PC-3 (cell line): ENCODE data around the gene GPR25. TPM values are rescaled to one million over a fixed set of nuclear protein-coding genes. Genes with fewer than 3 reads are reported as not detected.

Experiments
- ATAC-seq: fragments of 200-7000 bp; cut with Tn5 transposase; 2 replicates; pipeline ENCODE4 v1.9.1; 2020; ENCODE audit warnings: mild to moderate bottlenecking, moderate library complexity
- Bru-seq: library from RNA; stranded (reverse); fragments of 400-500 nt; gene quantifications from one replicate; lab custom pipeline; 2021; lab: Mats Ljungman, UMichigan
- BruChase-seq, 2 experiments: library from RNA; stranded (reverse); fragments of 400-500 nt; gene quantifications; one replicate each; lab custom pipeline; 2021; lab: Mats Ljungman, UMichigan
- BruUV-seq: library from RNA; stranded (reverse); fragments of 400-500 nt; replicated peaks from 2 replicates; lab custom pipeline; 2021; lab: Mats Ljungman, UMichigan
- CTCF ChIA-PET: fragments of 300-600 bp; sonication (Branson Sonifier 250); formaldehyde crosslinking; loops from one replicate; lab custom pipeline; 2022; ENCODE audit warnings: antibody characterized with exemption; lab: Charles Lee
- POLR2A ChIA-PET: fragments of 300-600 bp; sonication (Branson Sonifier 250); formaldehyde crosslinking; loops from one replicate; lab custom pipeline; 2022; ENCODE audit warnings: antibody characterized with exemption; ENCODE audit not compliant: unreplicated experiment; lab: Charles Lee
- DNase-seq: peaks from one replicate; pipeline ENCODE4 v3.0.0-alpha.2; 2015
- H2AFZ ChIP-seq: fragments of 300-600 bp; sonication (generic); 2 replicates; pipeline ENCODE4 v1.6.0; 2016; ENCODE audit warnings: antibody characterized with exemption, low read length
- H3F3A ChIP-seq: fragments of 300-600 bp; sonication (generic); one replicate; pipeline ENCODE4 v1.6.0; 2017; ENCODE audit warnings: antibody characterized with exemption, low read length, control low read depth, mild to moderate bottlenecking; ENCODE audit not compliant: unreplicated experiment
- H3K27ac ChIP-seq: fragments of 300-600 bp; sonication (generic); 2 replicates; pipeline ENCODE4 v1.5.1; 2016; ENCODE audit warnings: mild to moderate bottlenecking, low read length
- H3K27me3 ChIP-seq: fragments of 300-600 bp; sonication (generic); 2 replicates; pipeline ENCODE4 v1.6.1; 2016; ENCODE audit warnings: low read length, mixed read lengths
- H3K36me3 ChIP-seq: fragments of 300-600 bp; sonication (generic); 2 replicates; pipeline ENCODE4 v1.6.1; 2016; ENCODE audit warnings: low read depth, mixed run types, low read length, mixed read lengths
- H3K4me1 ChIP-seq: fragments of 300-600 bp; sonication (generic); 2 replicates; pipeline ENCODE4 v1.5.1; 2016; ENCODE audit warnings: low read length; ENCODE audit not compliant: insufficient read depth
- H3K4me2 ChIP-seq: fragments of 300-600 bp; sonication (generic); 2 replicates; pipeline ENCODE4 v1.6.0; 2016; ENCODE audit warnings: low read length
- H3K4me3 ChIP-seq: fragments of 300-600 bp; sonication (generic); 2 replicates; pipeline ENCODE4 v1.5.1; 2016; ENCODE audit warnings: mild to moderate bottlenecking, low read length, mixed read lengths
- H3K79me2 ChIP-seq: fragments of 300-600 bp; sonication (generic); 2 replicates; pipeline ENCODE4 v1.6.1; 2017; ENCODE audit warnings: low read length, mixed read lengths
- H3K9ac ChIP-seq: fragments of 300-600 bp; sonication (generic); 2 replicates; pipeline ENCODE4 v1.6.0; 2016; ENCODE audit warnings: mild to moderate bottlenecking, low read length
- H3K9me2 ChIP-seq: fragments of 300-600 bp; sonication (generic); replicated peaks from 2 replicates; pipeline ENCODE4 v1.6.1; 2016; ENCODE audit warnings: mixed run types, low read length, mixed read lengths
- H3K9me3 ChIP-seq: fragments of 300-600 bp; sonication (generic); 2 replicates; pipeline ENCODE4 v1.6.1; 2016; ENCODE audit warnings: low read length, mixed read lengths
- H4K20me1 ChIP-seq: fragments of 300-600 bp; sonication (generic); 2 replicates; pipeline ENCODE4 v1.6.1; 2016; ENCODE audit warnings: low read length, mixed read lengths
- EZH2 ChIP-seq: fragments of 300-600 bp; sonication (generic); IDR thresholded peaks from one replicate; pipeline ENCODE4 v1.6.1; 2017; ENCODE audit warnings: antibody characterized with exemption, mild to moderate bottlenecking, low read length; ENCODE audit not compliant: unreplicated experiment
- EZH2phosphoT487 ChIP-seq: fragments of 300-600 bp; sonication (generic); IDR thresholded peaks from 2 replicates; pipeline ENCODE4 v1.6.1; 2018; ENCODE audit warnings: mild to moderate bottlenecking, antibody characterized with exemption, low read length, borderline replicate concordance
- intact Hi-C: fragments of 100-400 bp; cut with micrococcal nuclease; formaldehyde crosslinking; loops from 2 replicates; pipeline ENCODE4 v1.9.0; 2023
- long read RNA-seq: library from polyadenylated mRNA; unstranded; transcript quantifications from one replicate; pipeline ENCODE4 v2.0.0, GENCODE V29; 2021; ENCODE audit not compliant: unreplicated experiment
- total RNA-seq: library from RNA; depleted of rRNA; stranded (reverse); fragments of >200 nt; gene quantifications from 2 replicates; pipeline ENCODE4 v1.2.3, GENCODE V29; 2014; rRNA removed
- TF ChIP-seq, protein P1 (sequence below): fragments of 300-600 bp; sonication (generic); conservative IDR thresholded peaks from 2 replicates; pipeline ENCODE4 v1.5.1; 2017; ENCODE audit warnings: antibody characterized with exemption, low read depth, mild to moderate bottlenecking, low read length

GPR25 gene, protein sequence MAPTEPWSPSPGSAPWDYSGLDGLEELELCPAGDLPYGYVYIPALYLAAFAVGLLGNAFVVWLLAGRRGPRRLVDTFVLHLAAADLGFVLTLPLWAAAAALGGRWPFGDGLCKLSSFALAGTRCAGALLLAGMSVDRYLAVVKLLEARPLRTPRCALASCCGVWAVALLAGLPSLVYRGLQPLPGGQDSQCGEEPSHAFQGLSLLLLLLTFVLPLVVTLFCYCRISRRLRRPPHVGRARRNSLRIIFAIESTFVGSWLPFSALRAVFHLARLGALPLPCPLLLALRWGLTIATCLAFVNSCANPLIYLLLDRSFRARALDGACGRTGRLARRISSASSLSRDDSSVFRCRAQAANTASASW
- total RNA-seq (not detected in 2 replicates), Bru-seq, nascent RNA (not detected), BruChase-seq, experiment 1, labeled RNA remaining after a 6-hour chase (percentile 13 among the genes with signal in this experiment), BruChase-seq, experiment 2, labeled RNA remaining after a 2-hour chase (percentile 29 among the genes with signal in this experiment)
- long read RNA-seq: 0 reads

DNA sequence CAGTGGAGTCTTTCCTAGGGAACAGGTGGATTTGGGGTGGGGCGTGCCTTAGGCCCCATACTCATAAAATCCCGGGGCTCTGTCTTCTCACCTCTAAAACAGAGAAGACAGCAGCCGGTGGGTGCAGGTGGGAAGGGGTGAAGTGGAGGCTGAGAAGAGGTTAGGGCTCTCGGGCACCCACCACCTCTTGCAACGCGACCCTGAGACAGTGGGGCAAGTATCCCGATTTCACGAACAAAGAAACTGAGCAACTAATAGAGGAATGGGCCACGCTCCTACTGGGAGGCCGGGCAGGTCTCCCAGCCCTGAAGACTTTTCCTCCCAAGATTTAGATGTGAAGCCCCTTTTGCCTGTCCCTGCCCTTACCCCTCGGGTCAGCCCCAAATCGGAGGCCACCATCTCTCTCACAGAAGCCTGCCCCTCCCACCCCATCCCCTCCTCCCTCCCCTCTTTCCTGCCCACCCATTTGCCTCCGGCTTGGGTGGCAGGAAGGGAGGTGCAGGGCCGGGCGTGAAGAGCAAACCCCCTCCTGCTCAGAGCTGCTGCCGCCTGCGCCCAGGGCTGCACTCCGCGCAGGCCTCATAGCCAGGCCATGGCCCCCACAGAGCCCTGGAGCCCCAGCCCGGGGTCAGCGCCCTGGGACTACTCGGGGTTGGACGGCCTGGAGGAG, at the start of gene GPR25:
TSS of gene GPR25 (plus strand) at position 536 of the 670 bp plus-strand sequence. CDS start at position 593, 57 bp downstream.
- DNase-seq (no peak), ATAC-seq (no peak)
- no peak for TF ChIP-seq EZH2
- no peak for TF ChIP-seq EZH2phosphoT487
- TF ChIP-seq, protein P1, sequence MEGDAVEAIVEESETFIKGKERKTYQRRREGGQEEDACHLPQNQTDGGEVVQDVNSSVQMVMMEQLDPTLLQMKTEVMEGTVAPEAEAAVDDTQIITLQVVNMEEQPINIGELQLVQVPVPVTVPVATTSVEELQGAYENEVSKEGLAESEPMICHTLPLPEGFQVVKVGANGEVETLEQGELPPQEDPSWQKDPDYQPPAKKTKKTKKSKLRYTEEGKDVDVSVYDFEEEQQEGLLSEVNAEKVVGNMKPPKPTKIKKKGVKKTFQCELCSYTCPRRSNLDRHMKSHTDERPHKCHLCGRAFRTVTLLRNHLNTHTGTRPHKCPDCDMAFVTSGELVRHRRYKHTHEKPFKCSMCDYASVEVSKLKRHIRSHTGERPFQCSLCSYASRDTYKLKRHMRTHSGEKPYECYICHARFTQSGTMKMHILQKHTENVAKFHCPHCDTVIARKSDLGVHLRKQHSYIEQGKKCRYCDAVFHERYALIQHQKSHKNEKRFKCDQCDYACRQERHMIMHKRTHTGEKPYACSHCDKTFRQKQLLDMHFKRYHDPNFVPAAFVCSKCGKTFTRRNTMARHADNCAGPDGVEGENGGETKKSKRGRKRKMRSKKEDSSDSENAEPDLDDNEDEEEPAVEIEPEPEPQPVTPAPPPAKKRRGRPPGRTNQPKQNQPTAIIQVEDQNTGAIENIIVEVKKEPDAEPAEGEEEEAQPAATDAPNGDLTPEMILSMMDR: no peak
- Histone ChIP-seq H3K27me3 (peaks cover 58% of the 10 kb centered on the region), H3K4me1 (no peaks in the 10 kb centered on the region), H3F3A (no peaks in the 10 kb centered on the region), H3K9ac (no peak within 1 kb of the TSS), H3K4me2 (no peak within 1 kb of the TSS), H3K27ac (no peak within 1 kb of the TSS), H3K4me3 (no peak within 1 kb of the TSS), H4K20me1 (no peaks in the 10 kb centered on the region), H3K79me2 (no peaks in the 10 kb centered on the region), H3K9me3 (no peaks in the 10 kb centered on the region), H3K9me2 (no peaks in the 10 kb centered on the region), H2AFZ (no peak within 1 kb of the TSS), H3K36me3 (no peaks in the 10 kb centered on the region)
- no TSS peak for BruUV-seq
- ChIA-PET CTCF (no interaction called here), POLR2A (no interaction called here)
- intact Hi-C loops: no loop called here

DNA sequence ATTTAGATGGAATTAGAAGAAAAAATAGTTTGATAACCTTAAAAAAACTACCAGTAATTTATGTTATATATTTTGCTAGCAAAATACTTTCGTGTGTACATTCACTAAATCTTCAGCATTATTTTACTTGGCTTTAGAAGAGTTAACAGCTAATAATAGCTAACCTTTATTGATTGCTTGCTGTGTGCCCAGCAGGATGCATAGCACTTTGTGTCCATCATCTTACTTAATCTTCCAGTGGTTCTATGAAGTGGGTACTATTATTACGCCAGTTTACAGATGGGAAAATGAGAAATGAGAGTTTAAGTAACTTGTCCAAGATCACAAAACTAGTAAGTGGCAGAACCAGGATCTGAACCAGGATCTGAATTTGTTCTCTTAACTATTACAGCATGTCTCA, 41.7 kb upstream of the GPR25 start:
- intact Hi-C loops: no loop called here
- POLR2A ChIA-PET: no interaction called here
- Histone ChIP-seq H4K20me1 (no peaks in the 10 kb centered on the region), H3K36me3 (peaks cover 4% of the 10 kb centered on the region), H3K27me3 (no peaks in the 10 kb centered on the region), H3K27ac (no peak overlapping the region), H3K4me1 (no peaks in the 10 kb centered on the region), H3K9me3 (no peaks in the 10 kb centered on the region), H3K9me2 (no peaks in the 10 kb centered on the region), H3F3A (no peaks in the 10 kb centered on the region), H3K4me3 (no peak overlapping the region), H3K79me2 (no peaks in the 10 kb centered on the region), H3K9ac (no peak overlapping the region), H2AFZ (no peak overlapping the region), H3K4me2 (no peak overlapping the region)
- BruUV-seq: no TSS peak
- DNase-seq (no peak), ATAC-seq (no peak)
- CTCF ChIA-PET: no interaction called here
- TF ChIP-seq, protein P1: no peak
- TF ChIP-seq EZH2phosphoT487 (no peak), EZH2 (no peak)
